C1 segment of cervical spinal cord (tissue), 14 donors: ENCODE results near the gene MEGF9.

Source experiments
- DNase-seq, 14 donors: peaks; one replicate each; lab custom pipeline; 2025; lab: John Stamatoyannopoulos, UW

Gene MEGF9

GRCh38 chr9:120625222-120625621, 89.0 kb downstream of the MEGF9 start:
- peak in 1 of 14 donors; percentile 31 for DNase-seq

GRCh38 chr9:120622790-120623189, 91.5 kb downstream of the MEGF9 start:
- no peak for DNase-seq

- no peak for DNase-seq
Measured at GRCh38 chr9:120621941-120622340, 92.3 kb downstream of the MEGF9 start.

- peak in 10 of 14 donors; percentile 6 to 61 (median 14) for DNase-seq
Measured at GRCh38 chr9:120619751-120620655, 94.3 kb downstream of the MEGF9 start.

GRCh38 chr9:120616966-120617935, 97.0 kb downstream of the MEGF9 start:
- DNase-seq, result no peak

- DNase-seq, result no peak
Measured at GRCh38 chr9:120612218-120612617, 102.1 kb downstream of the MEGF9 start.

- DNase-seq, result no peak
Measured at GRCh38 chr9:120611690-120612068, 102.6 kb downstream of the MEGF9 start.

GRCh38 chr9:120610975-120611689, 103.1 kb downstream of the MEGF9 start:
- DNase-seq, result no peak

- no peak for DNase-seq
Measured at GRCh38 chr9:120609636-120610035, 104.6 kb downstream of the MEGF9 start.

GRCh38 chr9:120608421-120608820, 105.8 kb downstream of the MEGF9 start:
- no peak for DNase-seq

- no peak for DNase-seq
Measured at GRCh38 chr9:120603591-120603990, 110.7 kb downstream of the MEGF9 start.

GRCh38 chr9:120603010-120603409, 111.3 kb downstream of the MEGF9 start:
- no peak for DNase-seq

- DNase-seq, result no peak
Measured at GRCh38 chr9:120593955-120594277, 120.4 kb downstream of the MEGF9 start.

GRCh38 chr9:120593250-120593954, 120.9 kb downstream of the MEGF9 start:
- no peak for DNase-seq

- no peak for DNase-seq
Measured at GRCh38 chr9:120592210-120592609, 122.1 kb downstream of the MEGF9 start.

GRCh38 chr9:120587328-120587727, 126.9 kb downstream of the MEGF9 start:
- no peak for DNase-seq

GRCh38 chr9:120583958-120584369, 130.3 kb downstream of the MEGF9 start:
- peak in 12 of 14 donors; percentile 9 to 84 (median 74) for DNase-seq

- DNase-seq, result peak; percentile 29 to 96 (median 90)
Measured at GRCh38 chr9:120580051-120580896, 134.0 kb downstream of the MEGF9 start, which contains the start of gene CDK5RAP2. Gene CDK5RAP2, minus strand, starts transcription at chr9:120580167. Its CDS starts 189 bp downstream, at chr9:120579978.

- no peak for DNase-seq
Measured at GRCh38 chr9:120579139-120580050, 134.9 kb downstream of the MEGF9 start.
